Activated naive CD4-positive, alpha-beta T cell treated with anti-CD3 and anti-CD28 coated beads, Interleukin-2, amount 50 U/mL, for 24 hours (primary cell): ENCODE results near the gene AKAP13.

Experiments used
- H3K27ac Mint-ChIP-seq: one replicate; pipeline ENCODE4 v1.8.0; 2021; ENCODE audit warnings: mild to moderate bottlenecking, mixed read lengths
- H3K27me3 Mint-ChIP-seq: one replicate; pipeline ENCODE4 v1.8.0; 2021; ENCODE audit warnings: mixed read lengths
- H3K36me3 Mint-ChIP-seq: one replicate; pipeline ENCODE4 v1.8.0; 2021; ENCODE audit warnings: mixed read lengths
- H3K4me1 Mint-ChIP-seq: one replicate; pipeline ENCODE4 v1.8.0; 2021; ENCODE audit warnings: mixed read lengths
- H3K4me3 Mint-ChIP-seq: one replicate; pipeline ENCODE4 v1.8.0; 2021; ENCODE audit warnings: mild to moderate bottlenecking, mixed read lengths
- H3K9me3 Mint-ChIP-seq: one replicate; pipeline ENCODE4 v1.8.0; 2021; ENCODE audit warnings: mixed read lengths

Gene AKAP13

DNA sequence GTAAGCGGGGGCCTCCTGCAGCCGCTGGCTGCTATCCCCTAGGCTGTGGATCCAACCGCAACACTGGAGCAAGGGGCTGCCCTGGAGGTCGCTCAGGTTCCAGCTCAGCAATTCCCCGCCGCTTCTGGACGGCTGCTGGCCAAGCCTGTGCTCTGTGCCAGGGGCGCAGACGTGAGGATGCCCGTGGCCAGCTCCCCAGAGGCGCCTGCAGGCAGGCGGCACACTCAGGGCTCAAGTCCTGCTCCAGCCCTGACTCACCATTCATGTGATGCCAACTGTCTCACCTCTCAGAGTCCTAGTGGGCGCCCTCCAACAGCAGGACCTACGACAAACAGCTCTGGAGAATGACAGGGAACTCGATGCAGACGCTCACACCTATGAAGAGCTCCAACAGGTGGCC is 382.8 kb downstream of the AKAP13 start:
- Mint-ChIP-seq H3K36me3 (peaks cover 1% of the 10 kb centered on the region), H3K27ac (no peak overlapping the region), H3K4me3 (no peak overlapping the region), H3K4me1 (peaks cover 5% of the 10 kb centered on the region), H3K9me3 (no peaks in the 10 kb centered on the region), H3K27me3 (no peaks in the 10 kb centered on the region)

GRCh38 chr15:85763673-85764633 is 383.6 kb downstream of the AKAP13 start:
- H3K27ac Mint-ChIP-seq: no peak overlapping the region
- H3K4me3 Mint-ChIP-seq: no peak overlapping the region
- peaks cover 5% of the 10 kb centered on the region for H3K4me1 Mint-ChIP-seq
- H3K36me3 Mint-ChIP-seq: peaks cover 1% of the 10 kb centered on the region
- no peaks in the 10 kb centered on the region for H3K9me3 Mint-ChIP-seq
- no peaks in the 10 kb centered on the region for H3K27me3 Mint-ChIP-seq

DNA sequence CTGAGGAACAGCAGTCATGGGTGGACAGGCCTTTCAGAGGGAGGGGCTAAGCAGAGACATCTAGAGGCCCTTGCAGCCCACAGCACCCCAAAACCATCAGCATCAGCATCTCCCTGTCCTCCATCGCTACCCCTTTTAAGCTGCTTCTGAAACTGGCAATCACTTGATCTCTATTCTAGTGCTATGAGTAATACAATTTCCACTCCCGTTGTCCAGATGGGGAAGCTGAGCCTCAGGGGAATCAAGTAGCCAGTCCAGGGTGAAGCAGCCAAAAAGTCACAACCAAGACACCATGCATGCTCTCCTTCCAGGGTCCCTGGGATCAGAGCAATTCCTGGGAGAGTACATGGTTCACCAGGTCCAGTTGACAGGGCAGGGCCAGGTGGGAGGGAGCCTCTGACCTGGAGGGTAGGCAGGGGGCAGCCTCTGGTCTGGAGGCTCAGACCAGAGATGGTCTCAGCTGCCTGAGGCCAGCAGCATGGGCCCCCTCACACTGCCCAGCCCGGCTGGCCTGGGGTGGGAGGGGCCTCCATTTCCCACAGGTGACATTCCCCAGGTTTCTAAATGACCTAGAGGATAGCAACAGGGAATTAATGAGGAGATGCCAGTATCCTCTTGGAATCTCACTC is 384.4 kb downstream of the AKAP13 start:
- Mint-ChIP-seq H3K36me3 (peaks cover 1% of the 10 kb centered on the region), H3K27me3 (no peaks in the 10 kb centered on the region)

DNA sequence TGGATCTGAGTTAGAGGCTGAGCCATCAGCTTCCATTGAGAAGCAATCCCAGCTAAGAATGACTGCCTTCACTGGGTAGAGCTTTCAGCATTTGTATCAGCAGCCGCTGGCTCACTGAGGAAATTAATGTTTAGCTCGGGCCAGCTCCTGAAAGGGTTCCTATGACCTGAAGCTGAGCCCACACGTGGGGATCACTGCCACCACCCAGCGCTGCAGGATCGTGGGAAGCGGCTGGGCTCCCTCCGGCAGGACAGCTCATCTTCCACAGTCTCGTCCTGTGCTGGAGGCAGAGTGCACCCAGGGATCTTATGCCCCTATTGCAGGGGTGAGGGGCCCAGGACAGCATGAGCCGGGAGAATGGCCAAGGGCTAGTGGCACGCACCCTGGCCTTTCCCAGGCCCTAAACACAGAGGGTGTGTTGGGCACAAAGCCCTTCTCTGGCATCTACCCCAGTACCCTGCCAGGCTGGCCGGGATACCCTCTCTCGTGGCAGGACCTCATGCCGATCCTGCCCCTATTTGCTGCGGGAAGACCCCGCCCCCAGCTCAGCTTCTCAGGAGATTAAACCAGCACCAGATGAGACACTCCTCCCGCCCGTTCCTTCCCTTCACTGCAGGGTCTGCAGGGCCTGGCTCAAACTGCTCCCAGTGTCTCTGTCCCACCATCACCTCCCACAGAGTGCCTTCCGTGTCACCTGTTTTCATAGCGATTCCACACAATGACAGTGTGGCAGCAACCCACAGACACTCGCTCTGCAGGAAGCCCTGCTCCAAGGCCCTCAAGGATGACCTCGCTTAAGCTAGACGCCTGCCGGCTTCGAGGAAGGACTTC is 385.8 kb downstream of the AKAP13 start:
- peaks cover 5% of the 10 kb centered on the region for H3K4me1 Mint-ChIP-seq
- H3K36me3 Mint-ChIP-seq: peaks cover 1% of the 10 kb centered on the region
- no peaks in the 10 kb centered on the region for H3K9me3 Mint-ChIP-seq
- H3K27ac Mint-ChIP-seq: no peak overlapping the region
- no peak overlapping the region for H3K4me3 Mint-ChIP-seq
- no peaks in the 10 kb centered on the region for H3K27me3 Mint-ChIP-seq

More for the DNA sequence above, 384.4 kb downstream of the AKAP13 start:
- Mint-ChIP-seq H3K27ac (no peak overlapping the region), H3K4me1 (peaks cover 5% of the 10 kb centered on the region), H3K9me3 (no peaks in the 10 kb centered on the region), H3K4me3 (no peak overlapping the region)

DNA sequence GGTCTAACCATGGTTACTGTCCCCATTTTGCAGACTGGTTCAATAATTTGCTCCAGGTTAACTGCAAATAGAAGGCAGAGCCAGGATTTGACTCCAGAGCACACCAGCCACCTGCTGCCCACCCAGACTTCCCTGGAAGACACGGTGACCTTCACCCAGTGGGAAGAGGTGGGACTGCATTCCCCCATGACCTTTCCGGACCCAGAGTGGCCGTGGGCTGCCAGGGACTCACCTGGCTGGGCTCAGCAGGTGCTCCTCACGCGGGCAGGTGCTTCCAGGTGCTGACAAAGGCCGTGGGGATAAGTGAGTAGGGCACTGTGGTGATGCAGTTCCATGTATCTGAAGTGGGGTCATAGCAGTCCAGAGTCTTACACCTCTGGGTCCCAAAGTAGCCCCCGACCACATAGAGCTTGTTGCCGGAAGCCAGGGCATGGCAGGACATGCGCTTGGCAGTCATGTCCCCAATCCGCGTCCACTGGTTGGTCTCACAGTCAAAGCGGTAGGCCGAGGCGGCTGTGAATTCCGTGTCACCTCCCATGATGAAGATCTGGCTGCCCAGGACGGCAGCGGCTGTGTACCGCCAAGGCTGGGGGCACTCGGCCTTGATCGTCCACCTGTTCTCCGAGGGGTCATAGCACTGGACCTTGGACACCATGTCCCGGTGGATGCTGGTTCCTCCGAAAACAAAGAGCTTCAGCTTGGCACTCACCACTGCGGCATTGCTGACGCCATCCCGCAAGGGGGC is 387.6 kb downstream of the AKAP13 start:
- no peak overlapping the region for H3K27ac Mint-ChIP-seq
- H3K4me3 Mint-ChIP-seq: no peak overlapping the region
- H3K27me3 Mint-ChIP-seq: no peaks in the 10 kb centered on the region
- peaks cover 1% of the 10 kb centered on the region for H3K36me3 Mint-ChIP-seq
- H3K4me1 Mint-ChIP-seq: peaks cover 11% of the 10 kb centered on the region
- H3K9me3 Mint-ChIP-seq: no peaks in the 10 kb centered on the region

DNA sequence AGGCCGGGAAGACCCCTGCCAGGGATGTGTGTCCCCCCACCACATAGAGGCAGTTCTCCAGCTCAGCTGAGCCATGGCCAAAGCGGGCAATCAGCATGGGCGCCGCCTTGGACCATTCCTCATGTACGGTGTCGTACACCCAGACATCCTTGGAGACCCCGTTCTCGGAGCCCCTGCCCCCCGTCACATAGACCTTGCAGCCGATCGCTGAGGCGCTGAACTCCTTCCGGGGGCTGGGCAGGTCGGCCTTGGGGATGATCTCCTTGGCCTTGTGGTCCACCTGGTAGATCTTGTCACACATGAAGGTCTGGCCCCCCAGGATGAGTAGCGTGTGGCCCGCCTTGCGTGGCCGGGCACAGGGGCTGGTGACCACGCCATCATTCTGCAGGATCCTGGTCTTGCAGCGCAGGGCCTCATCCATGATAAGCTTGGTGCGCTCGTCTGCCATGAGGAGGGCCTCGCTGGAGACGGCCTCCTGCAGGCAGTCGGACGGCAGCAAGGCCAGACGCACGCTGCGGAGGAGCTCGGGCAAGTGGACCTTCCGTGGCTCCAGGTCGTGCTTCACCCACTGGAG is 388.3 kb downstream of the AKAP13 start:
- H3K27me3 Mint-ChIP-seq: no peaks in the 10 kb centered on the region
- H3K4me1 Mint-ChIP-seq: peaks cover 15% of the 10 kb centered on the region
- H3K9me3 Mint-ChIP-seq: no peaks in the 10 kb centered on the region
- no peaks in the 10 kb centered on the region for H3K36me3 Mint-ChIP-seq
- H3K4me3 Mint-ChIP-seq: no peak overlapping the region
- H3K27ac Mint-ChIP-seq: no peak overlapping the region

DNA sequence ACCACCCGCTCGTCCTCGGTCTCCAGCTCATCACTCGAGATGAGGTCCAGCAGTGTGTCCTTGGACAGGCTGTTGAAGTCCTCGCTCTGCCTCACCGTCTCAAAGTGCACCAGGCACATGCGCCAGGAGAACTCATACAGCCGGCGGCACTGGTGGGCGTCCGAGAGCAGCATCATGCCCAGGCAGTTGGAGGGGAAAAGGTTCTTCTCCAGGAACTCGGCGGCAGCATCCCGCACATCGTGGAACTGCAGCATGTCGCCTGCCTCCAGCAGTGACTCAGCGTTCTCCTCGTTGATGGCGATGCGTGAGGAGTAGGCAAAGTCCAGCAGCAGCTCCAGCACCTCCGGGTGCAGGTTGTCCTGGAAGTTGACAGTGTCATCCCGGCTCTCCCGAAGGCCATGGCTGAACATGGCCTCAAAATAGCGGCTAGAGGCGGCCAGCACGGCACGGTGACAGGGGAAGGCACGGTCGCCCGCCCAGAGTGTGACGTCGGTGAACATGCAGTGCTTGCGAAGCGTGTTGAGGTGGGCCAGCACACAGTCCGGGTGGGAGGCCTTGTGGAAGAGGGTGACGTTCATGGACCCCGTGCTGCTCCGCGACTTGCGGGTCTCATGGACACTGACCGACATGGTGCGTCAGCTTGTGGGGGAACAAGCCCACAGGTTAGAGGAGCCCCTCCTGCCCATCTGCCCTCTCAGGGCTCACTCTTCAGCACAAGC is 388.9 kb downstream of the AKAP13 start:
- H3K36me3 Mint-ChIP-seq: no peaks in the 10 kb centered on the region
- no peak overlapping the region for H3K27ac Mint-ChIP-seq
- no peaks in the 10 kb centered on the region for H3K27me3 Mint-ChIP-seq
- H3K4me3 Mint-ChIP-seq: no peak overlapping the region
- no peaks in the 10 kb centered on the region for H3K9me3 Mint-ChIP-seq
- peaks cover 20% of the 10 kb centered on the region for H3K4me1 Mint-ChIP-seq

GRCh38 chr15:85770096-85771041 is 390.0 kb downstream of the AKAP13 start:
- H3K9me3 Mint-ChIP-seq: no peaks in the 10 kb centered on the region
- H3K27ac Mint-ChIP-seq: no peak overlapping the region
- H3K4me3 Mint-ChIP-seq: no peak overlapping the region
- no peaks in the 10 kb centered on the region for H3K27me3 Mint-ChIP-seq
- peaks cover 21% of the 10 kb centered on the region for H3K4me1 Mint-ChIP-seq
- H3K36me3 Mint-ChIP-seq: no peaks in the 10 kb centered on the region

- Mint-ChIP-seq H3K27me3 (no peaks in the 10 kb centered on the region), H3K4me3 (no peak overlapping the region), H3K27ac (no peak overlapping the region), H3K9me3 (no peaks in the 10 kb centered on the region), H3K36me3 (no peaks in the 10 kb centered on the region), H3K4me1 (peaks cover 23% of the 10 kb centered on the region)
These were observed 390.9 kb downstream of the AKAP13 start for GRCh38 chr15:85771271-85771670.

DNA sequence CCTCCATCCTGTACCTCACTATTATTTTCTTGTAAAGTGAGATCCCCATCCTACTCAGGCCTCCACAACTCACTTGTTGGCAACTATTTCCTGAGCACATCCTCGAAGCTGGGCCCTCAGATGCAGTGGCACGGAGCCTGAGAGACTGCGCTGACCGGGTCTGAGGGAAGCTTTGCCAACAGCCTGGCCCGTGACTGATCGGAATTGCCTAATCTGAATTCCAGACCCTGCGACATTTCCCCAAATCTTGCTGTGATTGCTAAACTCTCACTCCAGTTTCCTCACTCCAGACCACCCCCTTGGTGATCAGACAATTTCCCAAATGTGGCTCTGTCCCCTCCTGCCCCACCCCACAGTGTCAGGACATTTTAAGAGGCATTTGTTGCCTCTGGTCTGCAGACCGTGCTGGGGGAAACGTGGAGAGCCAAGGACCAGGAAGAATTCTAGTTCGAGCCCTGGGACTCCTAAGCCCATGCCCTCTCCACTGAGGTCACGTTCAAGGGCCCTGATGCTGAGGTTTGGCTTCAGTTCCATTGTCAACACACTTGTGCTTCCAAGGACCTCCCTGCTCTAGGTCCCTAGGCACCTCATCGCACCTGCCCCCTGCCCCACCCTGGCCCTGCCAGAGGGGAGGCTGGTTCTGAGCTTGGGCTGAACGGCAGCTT is 391.5 kb downstream of the AKAP13 start:
- Mint-ChIP-seq H3K4me1 (peaks cover 23% of the 10 kb centered on the region), H3K4me3 (no peak overlapping the region), H3K9me3 (no peaks in the 10 kb centered on the region), H3K27ac (no peak overlapping the region), H3K36me3 (no peaks in the 10 kb centered on the region), H3K27me3 (no peaks in the 10 kb centered on the region)

GRCh38 chr15:85772668-85773067 is 392.3 kb downstream of the AKAP13 start:
- Mint-ChIP-seq H3K27me3 (no peaks in the 10 kb centered on the region), H3K9me3 (no peaks in the 10 kb centered on the region), H3K36me3 (no peaks in the 10 kb centered on the region), H3K4me1 (peaks cover 24% of the 10 kb centered on the region), H3K4me3 (no peak overlapping the region), H3K27ac (no peak overlapping the region)

DNA sequence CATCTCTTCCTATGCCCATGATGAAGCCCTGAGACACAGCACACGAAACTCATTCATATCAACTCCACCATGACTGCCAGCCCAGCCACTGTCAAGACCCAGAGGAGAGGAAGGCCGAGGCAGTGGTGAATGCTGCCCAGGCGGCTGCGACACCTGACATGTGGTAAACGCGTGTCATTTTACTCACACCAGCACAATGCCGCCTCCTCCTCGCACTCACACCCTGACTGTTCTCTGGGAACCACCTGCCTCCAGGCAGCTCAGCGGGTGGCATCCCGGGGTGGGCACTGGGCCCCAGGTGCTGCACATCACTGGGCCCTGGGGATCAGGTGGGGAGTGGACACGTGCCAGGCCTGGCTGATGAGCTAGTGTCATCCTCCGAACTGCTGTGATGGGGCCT is 392.8 kb downstream of the AKAP13 start:
- H3K27me3 Mint-ChIP-seq: no peaks in the 10 kb centered on the region
- H3K4me3 Mint-ChIP-seq: no peak overlapping the region
- H3K9me3 Mint-ChIP-seq: no peaks in the 10 kb centered on the region
- H3K27ac Mint-ChIP-seq: no peak overlapping the region
- no peaks in the 10 kb centered on the region for H3K36me3 Mint-ChIP-seq
- peaks cover 28% of the 10 kb centered on the region for H3K4me1 Mint-ChIP-seq

- Mint-ChIP-seq H3K27me3 (no peaks in the 10 kb centered on the region), H3K27ac (no peak overlapping the region), H3K36me3 (no peaks in the 10 kb centered on the region), H3K9me3 (no peaks in the 10 kb centered on the region), H3K4me1 (peaks cover 29% of the 10 kb centered on the region), H3K4me3 (no peak overlapping the region)
These were observed 393.6 kb downstream of the AKAP13 start for GRCh38 chr15:85773970-85774369.
